ENCODE results near the gene SERINC5.
A peak's percentile ranks its signal among the peaks of the same experiment; 100 is the strongest.
"Not testable (repeated sequence)": the region's sequence is repeated elsewhere in the genome, so short reads cannot be mapped to it uniquely, and the experiment has no call there.

Gene SERINC5

DNA sequence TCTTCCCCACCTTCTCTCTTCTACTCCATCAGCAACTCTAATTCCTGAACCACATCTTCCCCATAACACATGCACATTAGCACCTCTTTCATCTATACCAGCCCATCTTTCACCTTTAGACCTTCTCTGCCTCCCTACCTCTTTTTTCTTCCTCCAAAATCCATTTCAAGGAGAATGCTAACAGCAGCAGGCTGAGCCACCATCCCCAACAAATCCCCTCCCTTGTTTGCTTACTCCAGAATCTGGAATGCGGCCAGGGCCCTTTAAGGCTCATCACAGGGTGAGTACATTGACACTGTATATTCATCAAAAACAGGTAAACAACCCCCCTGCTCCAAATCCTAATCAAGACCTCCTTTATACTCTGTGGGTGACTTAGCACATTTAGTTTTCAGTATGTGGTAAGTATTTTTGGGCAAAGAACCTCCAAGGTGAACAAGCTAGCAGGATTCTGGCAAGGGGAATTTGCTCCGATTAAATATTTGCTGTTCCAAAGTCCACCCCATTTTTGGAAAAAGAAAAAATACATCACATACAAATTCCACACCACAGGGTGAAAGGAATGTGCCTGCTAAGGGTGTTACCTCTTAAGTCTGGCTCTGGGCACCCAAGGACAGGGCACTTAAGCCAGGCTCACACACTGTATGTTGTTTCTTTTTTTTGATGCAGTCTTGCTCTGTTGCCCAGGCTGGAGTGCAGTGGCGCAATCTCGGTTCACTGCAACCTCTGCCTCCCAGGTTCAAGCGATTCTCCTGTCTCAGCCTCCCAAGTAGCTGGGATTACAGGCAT, 71.4 kb downstream of the SERINC5 start:
- TF ChIP-seq, protein P1, sequence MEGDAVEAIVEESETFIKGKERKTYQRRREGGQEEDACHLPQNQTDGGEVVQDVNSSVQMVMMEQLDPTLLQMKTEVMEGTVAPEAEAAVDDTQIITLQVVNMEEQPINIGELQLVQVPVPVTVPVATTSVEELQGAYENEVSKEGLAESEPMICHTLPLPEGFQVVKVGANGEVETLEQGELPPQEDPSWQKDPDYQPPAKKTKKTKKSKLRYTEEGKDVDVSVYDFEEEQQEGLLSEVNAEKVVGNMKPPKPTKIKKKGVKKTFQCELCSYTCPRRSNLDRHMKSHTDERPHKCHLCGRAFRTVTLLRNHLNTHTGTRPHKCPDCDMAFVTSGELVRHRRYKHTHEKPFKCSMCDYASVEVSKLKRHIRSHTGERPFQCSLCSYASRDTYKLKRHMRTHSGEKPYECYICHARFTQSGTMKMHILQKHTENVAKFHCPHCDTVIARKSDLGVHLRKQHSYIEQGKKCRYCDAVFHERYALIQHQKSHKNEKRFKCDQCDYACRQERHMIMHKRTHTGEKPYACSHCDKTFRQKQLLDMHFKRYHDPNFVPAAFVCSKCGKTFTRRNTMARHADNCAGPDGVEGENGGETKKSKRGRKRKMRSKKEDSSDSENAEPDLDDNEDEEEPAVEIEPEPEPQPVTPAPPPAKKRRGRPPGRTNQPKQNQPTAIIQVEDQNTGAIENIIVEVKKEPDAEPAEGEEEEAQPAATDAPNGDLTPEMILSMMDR (conservative IDR thresholded peaks at IDR 0.05; ENCODE audit: low read length): no peak
- H3K4me3 ChIP-seq (ENCODE audit: low read length): no peak overlapping the region
- no peak for DNase-seq (ENCODE audit: low read depth)

DNA sequence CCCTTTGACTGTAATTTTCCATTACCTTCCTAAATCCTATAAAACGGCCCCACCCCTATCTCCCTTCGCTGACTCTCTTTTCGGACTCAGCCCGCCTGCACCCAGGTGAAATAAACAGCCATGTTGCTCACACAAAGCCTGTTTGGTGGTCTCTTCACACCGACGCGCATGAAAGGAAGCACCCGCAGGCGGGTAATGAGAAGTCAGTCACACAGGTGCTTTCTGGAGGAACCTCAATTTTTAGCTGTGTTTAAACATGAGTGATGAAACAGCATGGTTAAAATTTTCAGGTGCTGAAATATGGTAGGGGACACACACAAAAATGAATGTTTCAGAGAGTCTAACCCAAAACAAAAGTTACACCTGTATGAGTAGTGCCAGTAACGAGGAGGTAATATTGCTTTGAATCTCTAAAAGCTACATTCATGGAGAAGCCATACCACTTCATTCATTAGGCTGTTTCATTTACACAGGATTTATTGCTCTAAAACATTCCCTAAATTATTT, 72.1 kb downstream of the SERINC5 start:
- not testable (repeated sequence) for H3K4me3 ChIP-seq (ENCODE audit: low read length); DNase-seq (ENCODE audit: low read depth)

DNA sequence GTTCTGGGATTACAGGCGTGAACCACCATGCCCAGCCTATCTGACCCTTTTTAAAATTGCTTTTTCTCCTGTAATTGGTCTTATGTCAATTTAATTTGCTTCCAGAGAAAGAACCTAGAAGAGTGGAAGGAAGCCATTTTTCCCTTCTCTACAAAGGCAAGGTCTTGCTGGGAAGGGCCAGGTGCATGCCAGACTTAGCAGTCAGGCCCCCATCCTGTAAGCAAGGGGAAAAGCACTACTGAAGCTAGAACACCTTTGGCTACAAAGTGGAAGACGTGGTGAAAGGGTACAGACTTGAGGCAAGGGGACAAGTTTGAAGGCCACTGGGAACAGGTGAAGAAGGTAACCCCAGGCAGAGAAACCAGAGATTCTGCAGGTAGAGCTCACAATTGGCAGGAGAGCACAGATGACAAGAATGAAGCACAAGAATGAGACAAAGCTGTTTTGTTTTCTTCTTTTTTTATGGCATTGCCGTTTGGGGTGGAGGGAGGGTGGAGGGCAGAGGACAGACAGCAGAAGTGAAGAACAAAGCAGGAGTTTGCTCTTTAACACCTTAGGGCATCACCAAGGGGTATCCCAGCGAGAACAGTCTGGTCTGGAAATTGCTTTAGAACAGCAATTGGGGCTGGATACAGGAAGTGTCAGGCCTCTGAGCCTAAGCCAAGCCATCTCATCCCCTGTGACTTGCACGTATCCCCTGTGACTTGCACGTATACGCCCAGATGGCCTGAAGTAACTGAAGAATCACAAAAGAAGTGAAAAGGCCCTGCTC, 72.9 kb downstream of the SERINC5 start:
- TF ChIP-seq, protein P1 (conservative IDR thresholded peaks at IDR 0.05; ENCODE audit: low read length): no peak
- no peak overlapping the region for H3K4me3 ChIP-seq (ENCODE audit: low read length)
- no peak for DNase-seq (ENCODE audit: low read depth)

DNA sequence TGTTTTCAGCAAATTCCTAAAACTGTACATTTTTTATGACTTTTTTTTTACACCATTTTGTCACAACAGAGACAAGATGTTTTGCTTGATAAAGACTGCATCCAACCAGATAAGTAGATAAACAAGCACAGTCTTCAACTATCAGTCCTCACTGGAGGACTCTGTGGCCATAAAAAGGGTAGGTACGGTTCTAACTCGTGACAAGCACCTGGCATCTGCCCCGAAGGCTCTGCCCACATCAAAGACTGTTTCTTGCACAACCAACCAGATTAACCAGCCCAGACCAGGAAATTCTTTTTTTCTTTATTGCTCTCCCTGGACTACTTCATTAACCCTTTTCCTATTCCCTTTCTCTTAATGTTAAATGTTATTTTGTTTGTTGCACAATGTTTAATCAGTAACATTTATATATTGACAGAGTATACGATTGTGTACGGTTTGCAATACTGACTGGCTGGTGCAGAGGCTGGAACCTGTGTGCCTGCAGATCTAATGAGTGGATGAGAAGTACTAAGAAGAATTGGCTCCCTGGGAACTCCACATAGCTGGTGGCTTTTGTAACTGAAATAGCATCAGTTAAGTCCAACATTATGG, 74.1 kb downstream of the SERINC5 start:
- no peak overlapping the region for H3K4me3 ChIP-seq (ENCODE audit: low read length)
- TF ChIP-seq, protein P1 (conservative IDR thresholded peaks at IDR 0.05; ENCODE audit: low read length): no peak
- DNase-seq (ENCODE audit: low read depth): peak; percentile 25

DNA sequence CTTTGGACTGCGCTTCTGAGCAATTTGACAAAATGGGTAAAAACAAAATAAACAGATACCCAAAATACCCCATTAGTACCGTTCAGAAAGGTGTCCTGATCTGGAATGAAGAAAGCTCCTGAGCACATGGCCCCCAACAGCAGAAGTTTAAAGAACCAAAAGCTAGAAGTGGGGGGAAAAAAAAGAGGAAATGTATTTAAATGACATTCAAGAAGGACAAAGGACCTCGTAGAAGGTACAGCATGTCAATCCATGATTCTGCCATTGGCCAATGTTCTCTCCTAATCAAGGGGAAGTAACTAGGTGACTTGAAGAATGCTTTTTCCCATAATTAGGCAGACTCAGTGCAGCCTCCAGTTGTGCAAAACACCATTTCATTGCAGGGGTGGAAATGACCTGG, 78.6 kb downstream of the SERINC5 start:
- DNase-seq (ENCODE audit: low read depth): no peak
- H3K4me3 ChIP-seq (ENCODE audit: low read length): no peak overlapping the region
- TF ChIP-seq, protein P1 (conservative IDR thresholded peaks at IDR 0.05; ENCODE audit: low read length): no peak

DNA sequence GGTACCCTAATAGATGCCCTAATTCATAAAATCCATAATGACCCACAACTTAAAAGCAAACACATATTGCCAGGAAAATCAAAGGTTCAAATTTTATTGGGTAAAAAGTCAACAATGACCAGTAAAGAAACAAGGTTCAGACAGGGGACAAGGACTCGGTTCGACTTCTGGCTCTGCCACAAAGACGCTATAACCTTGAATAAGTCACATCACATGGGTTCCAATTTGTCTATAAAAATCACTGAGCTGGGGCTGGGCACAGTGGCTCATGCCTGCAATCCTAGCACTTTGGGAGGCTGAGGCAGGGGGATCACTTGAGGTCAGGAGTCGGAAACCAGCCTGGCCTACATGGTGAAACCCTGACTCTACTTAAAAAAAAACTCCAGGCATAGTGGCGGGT, 80.5 kb downstream of the SERINC5 start:
- DNase-seq (ENCODE audit: low read depth): no peak
- TF ChIP-seq, protein P1 (conservative IDR thresholded peaks at IDR 0.05; ENCODE audit: low read length): no peak
- no peak overlapping the region for H3K4me3 ChIP-seq (ENCODE audit: low read length)

DNA sequence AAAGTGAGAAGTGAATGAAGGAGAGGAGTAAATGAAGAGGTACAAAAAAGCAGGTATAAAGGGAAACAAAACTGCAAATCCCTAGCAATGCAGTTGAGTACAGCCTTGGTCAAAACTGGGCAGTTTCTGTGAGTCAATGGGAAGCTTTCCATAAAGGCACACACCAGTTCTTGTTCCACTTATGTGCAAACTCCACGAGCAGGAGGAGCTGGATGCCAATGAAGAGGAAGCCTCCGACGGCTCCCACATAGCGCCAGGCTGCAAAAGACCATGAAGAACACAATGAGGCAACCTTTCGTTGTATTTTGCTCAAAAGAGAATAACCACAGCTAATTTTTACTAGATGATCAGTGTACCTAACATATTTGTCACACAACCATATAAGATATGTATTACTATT, 81.1 kb downstream of the SERINC5 start:
- TF ChIP-seq, protein P1 (conservative IDR thresholded peaks at IDR 0.05; ENCODE audit: low read length): no peak
- DNase-seq (ENCODE audit: low read depth): no peak

More for the DNA sequence above, 81.1 kb downstream of the SERINC5 start:
- H3K4me3 ChIP-seq (ENCODE audit: low read length): no peak overlapping the region
